Kidney glomerular epithelial cell (primary cell): ENCODE results near the gene TECTB.
"Not testable (repeated sequence)": the region's sequence is repeated elsewhere in the genome, so short reads cannot be mapped to it uniquely, and the experiment has no call there.

ENCODE experiments used
- DNase-seq: peaks from one replicate; lab custom pipeline; 2025; lab: John Stamatoyannopoulos, UW

Gene TECTB

DNA sequence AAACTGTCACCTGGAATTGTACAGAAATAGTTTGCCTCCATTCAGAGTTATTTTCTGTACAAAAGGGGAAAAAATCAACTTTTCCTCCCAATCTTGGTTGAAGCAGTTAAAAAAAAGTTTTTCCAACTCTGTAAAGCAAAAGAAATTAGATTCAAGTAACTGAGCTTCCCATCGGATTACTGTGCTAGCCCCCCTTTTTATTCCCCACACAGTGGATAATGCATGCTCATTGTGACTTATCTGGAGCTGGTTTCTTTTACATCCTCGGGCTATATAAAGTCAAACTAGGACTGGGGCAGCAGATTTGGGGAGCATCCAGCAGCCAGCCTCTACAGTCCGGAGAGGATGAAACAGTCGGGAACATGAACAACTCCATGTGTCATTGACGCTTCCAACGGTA, at the start of gene TECTB:
TSS of gene TECTB (plus strand) at position 301 of the 400 bp plus-strand sequence. CDS start 335 bp downstream, outside the sequence.
- no peak for DNase-seq

GRCh38 chr10:112235141-112235540, 48.1 kb upstream of the TECTB start:
- no peak for DNase-seq

- DNase-seq = no peak
Measured at GRCh38 chr10:112235920-112236319, 47.3 kb upstream of the TECTB start.

DNA sequence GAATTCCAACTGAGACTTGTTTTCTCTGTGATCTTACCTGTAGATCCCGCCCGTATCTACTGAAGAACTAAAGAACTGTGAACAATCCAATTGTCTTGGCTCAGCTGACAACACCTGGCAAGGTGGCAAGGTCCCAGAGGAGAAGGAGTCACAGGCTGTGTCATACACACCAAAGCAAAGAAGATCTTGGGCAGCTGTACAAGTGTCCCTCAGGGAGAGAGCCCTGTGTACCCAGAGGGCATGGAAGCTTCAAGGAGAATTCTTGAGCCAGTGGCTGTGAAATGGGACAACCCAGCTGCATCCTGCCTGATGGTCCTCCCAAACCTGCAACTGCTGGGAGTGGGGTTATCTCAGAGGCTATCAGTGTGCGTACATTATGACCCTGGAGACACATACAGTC, 46.7 kb upstream of the TECTB start:
- DNase-seq = no peak

- no peak for DNase-seq
Measured at GRCh38 chr10:112239347-112239746, 43.9 kb upstream of the TECTB start.

DNA sequence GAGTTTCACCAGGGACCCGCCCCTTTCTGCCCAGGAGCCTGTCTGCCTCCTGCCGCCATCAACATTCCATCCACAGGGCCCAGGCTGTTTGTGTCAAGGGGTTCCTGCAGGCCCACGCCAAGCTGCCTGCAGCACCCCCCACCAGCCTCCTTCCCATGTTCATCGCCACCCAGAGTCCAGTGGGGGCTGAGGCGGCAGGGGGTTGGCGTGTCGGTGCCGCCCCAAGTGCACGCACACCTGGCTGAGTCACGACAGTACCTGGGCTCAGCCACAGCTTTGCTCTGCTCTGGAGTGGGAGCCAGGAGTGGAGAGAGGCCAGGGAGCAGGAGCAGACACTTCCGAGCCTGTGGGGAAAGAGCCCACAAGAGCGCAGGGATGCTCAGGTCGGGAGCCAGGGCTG, 42.8 kb upstream of the TECTB start:
- no peak for DNase-seq

GRCh38 chr10:112241651-112242341, 41.4 kb upstream of the TECTB start:
- DNase-seq = no peak

GRCh38 chr10:112242769-112243168, 40.4 kb upstream of the TECTB start:
- no peak for DNase-seq

DNA sequence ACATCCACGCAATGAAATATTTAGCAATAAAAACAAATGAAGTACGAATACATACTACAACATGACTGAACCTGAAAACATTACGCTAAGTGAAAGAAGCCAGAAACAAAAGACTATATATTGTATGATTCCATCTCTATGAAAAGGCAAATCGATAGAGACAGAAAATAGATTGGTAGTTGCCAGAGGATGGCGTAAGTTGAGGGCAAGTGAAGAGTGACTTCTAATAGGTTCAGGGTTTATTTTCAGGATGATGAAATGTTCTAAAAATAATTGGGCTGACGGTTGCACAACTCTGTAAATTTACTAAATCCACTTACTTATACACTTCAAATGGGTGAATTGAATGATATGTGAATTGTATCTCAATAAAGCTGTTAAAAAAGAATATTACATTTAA, 39.5 kb upstream of the TECTB start:
- no peak for DNase-seq

GRCh38 chr10:112244197-112244596, 39.0 kb upstream of the TECTB start:
- no peak for DNase-seq

- no peak for DNase-seq
Measured at GRCh38 chr10:112247791-112248190, 35.4 kb upstream of the TECTB start.

DNA sequence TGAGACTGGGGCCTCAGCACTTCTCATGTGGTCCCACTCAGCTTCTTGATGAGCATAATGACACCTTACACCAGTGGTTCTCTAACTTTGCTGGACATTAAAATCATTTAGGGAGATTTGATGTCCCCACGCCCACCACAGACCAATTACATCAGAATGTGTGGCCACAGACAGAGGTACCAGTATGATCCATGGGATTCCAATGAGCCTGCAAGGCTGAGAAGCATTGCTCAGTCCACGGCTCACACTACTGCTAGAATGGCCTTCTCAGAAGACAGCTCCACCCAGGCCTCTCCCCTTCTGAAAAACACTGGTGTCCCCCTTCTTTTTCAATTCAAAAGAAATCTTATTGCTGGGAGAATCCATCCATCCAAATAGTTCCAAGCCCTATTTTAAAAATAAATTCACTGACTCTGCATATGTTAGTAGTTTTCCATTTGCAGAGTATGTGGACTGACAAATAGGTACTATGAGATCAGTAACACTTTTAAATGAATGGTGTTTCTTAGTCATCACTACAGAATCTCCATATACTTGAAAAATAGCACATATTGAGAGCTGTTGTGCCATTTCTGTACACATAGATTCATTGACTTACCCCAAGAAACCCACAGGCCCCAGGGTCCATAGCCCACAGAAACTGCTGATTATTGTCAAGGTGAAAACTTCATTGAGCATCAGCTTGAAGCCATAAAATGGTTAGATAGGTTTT, 34.5 kb upstream of the TECTB start:
- no peak for DNase-seq

GRCh38 chr10:112249722-112250121, 33.5 kb upstream of the TECTB start:
- no peak for DNase-seq

GRCh38 chr10:112250555-112250954, 32.6 kb upstream of the TECTB start:
- DNase-seq = no peak

DNA sequence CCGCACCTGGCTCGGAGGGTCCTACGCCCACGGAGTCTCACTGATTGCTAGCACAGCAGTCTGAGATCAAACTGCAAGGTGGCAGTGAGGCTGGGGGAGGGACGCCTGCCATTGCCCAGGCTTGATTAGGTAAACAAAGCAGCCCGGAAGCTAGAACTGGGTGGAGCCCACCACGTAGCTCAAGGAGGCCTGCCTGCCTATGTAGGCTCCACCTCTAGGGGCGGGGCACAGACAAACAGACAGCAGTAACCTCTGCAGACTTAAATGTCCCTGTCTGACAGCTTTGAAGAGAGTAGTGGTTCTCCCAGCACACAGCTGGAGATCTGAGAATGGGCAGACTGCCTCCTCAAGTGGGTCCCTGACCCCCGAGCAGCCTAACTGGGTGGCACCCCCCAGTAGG, 32.0 kb upstream of the TECTB start:
- DNase-seq = not testable (repeated sequence)

DNA sequence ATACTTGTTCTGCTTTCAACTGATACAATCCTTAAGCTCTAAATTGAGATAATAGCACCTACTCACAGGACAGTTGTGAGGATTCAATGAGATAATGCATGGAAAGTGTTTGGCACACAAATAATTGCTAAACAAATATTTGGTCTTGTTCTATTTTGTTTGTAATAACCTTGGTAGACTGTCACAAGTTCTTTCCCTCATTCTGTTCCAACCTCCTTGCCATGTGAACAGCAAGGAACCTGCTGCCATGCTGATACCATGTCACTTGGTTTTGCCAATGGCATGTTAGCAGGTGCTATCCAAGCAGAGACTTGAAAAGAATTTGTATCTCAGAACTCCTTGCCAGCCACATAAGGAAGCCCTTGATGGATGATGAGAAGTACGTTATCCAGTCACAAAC, 24.8 kb upstream of the TECTB start:
- DNase-seq = no peak

GRCh38 chr10:112259688-112260087, 23.5 kb upstream of the TECTB start:
- DNase-seq = no peak

DNA sequence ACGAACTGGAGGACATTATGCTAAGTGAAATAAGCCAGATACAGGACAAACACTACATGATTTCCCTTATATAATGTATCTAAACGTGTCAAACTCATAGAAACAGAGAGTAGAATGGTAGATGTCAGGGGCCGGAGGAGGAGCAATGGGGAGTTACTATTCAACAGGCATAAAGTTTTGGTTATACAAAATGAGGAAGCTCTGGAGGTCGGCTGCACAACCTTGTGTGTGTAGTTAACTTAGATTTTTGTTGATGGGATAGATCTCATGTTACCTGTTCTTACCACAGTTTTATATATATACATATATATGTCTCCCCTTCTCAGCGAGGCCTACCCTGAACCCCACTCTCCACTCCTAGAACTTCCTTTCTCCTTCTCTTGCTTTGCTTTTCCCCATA, 22.4 kb upstream of the TECTB start:
- no peak for DNase-seq

GRCh38 chr10:112261281-112261822, 21.8 kb upstream of the TECTB start:
- peak; percentile 3 for DNase-seq

- DNase-seq = no peak
Measured at GRCh38 chr10:112262546-112262945, 20.7 kb upstream of the TECTB start.

- DNase-seq = no peak
Measured at GRCh38 chr10:112265745-112266144, 17.5 kb upstream of the TECTB start.

GRCh38 chr10:112269266-112269665, 13.9 kb upstream of the TECTB start:
- no peak for DNase-seq

DNA sequence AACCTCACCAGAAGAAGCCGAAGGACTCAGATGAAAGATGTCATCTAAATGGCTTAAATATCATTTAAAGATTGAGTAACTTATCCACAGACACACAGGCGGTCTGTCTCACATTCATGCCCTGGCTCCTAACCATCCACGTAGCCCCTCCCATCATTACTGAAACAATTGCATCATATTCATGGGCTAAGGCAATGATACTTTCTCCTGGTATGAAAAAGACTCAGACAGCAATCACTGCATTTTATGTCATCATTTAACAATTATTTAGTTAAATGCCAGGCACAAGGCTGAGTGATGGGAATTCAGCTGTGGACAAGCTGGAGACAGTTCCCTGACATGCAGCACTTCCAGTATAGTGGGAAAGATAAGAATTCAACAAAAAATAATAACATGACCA, 11.2 kb upstream of the TECTB start:
- DNase-seq = no peak
